ENCODE data around the gene GDF10.

The GDF10 gene

DNA sequence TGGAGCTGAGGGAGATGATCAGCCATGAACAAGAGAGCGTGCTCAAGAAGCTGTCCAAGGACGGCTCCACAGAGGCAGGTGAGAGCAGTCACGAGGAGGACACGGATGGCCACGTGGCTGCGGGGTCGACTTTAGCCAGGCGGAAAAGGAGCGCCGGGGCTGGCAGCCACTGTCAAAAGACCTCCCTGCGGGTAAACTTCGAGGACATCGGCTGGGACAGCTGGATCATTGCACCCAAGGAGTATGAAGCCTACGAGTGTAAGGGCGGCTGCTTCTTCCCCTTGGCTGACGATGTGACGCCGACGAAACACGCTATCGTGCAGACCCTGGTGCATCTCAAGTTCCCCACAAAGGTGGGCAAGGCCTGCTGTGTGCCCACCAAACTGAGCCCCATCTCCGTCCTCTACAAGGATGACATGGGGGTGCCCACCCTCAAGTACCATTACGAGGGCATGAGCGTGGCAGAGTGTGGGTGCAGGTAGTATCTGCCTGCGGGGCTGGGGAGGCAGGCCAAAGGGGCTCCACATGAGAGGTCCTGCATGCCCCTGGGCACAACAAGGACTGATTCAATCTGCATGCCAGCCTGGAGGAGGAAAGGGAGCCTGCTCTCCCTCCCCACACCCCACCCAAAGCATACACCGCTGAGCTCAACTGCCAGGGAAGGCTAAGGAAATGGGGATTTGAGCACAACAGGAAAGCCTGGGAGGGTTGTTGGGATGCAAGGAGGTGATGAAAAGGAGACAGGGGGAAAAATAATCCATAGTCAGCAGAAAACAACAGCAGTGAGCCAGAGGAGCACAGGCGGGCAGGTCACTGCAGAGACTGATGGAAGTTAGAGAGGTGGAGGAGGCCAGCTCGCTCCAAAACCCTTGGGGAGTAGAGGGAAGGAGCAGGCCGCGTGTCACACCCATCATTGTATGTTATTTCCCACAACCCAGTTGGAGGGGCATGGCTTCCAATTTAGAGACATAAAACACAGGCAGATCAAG lies 25.6 kb downstream of the GDF10 start:
- Mint-ChIP-seq H3K36me3 (no peaks in the 10 kb centered on the region), H3K4me1 (no peaks in the 10 kb centered on the region), H3K27me3 (peaks cover 40% of the 10 kb centered on the region), H3K4me3 (no peak overlapping the region), H3K9me3 (peaks cover 15% of the 10 kb centered on the region), H3K27ac (no peak overlapping the region)
- ATAC-seq = no peak

DNA sequence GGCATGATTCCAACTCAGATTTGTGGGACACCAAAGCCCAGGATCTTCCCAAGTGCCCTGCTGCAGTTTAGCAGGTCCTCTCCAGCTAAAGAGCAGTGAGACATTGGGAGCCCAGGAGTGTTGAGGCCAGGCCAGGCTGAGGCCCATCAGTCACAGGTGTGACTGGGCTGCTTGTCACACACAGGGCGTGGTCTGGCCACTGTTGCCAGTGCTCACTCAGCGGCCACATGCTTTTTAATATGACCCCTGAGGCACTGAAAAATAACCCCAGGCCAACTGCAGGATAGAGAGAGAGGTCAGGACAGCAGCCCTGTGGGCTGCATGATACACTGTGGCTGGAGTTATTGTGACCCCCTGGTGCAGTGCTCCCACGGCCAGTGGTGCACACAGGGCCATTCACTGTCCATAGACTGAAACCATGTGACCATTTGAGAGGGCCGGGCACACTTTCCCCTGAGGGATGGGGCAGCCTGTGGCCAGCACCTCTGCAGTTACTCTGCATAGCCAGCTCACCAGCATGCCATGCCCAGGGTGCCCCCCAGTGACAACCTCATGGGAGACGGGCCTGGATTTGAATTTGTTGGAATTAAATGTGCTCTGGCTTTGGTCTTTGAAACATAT lies 26.4 kb downstream of the GDF10 start:
- H3K36me3 Mint-ChIP-seq = no peaks in the 10 kb centered on the region
- no peak for ATAC-seq
- peaks cover 15% of the 10 kb centered on the region for H3K9me3 Mint-ChIP-seq
- peaks cover 32% of the 10 kb centered on the region for H3K27me3 Mint-ChIP-seq
- no peak overlapping the region for H3K4me3 Mint-ChIP-seq
- no peak overlapping the region for H3K27ac Mint-ChIP-seq
- H3K4me1 Mint-ChIP-seq = no peaks in the 10 kb centered on the region

DNA sequence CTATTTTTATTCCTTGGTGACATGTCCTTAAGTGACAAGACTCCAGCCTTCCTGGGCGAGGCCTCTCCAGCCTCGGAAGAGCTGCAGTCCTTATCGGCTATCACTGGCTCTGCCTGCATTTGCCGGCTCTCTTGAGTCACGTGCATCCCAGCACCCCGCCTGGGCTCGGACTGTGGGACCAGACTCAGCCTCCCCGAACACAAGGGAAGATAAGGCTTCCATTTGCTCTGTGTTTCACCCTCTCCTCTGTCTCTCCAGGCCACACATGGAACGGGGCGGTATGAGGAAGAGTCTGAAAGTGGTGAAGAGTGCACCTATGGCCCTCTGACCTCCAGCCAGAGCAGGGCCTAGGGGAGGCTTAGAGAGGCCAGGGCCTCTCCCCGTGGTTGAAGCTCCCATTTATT lies 26.9 kb downstream of the GDF10 start:
- no peaks in the 10 kb centered on the region for H3K36me3 Mint-ChIP-seq
- ATAC-seq = no peak
- H3K4me3 Mint-ChIP-seq = no peak overlapping the region
- peaks cover 29% of the 10 kb centered on the region for H3K27me3 Mint-ChIP-seq
- H3K4me1 Mint-ChIP-seq = no peaks in the 10 kb centered on the region
- H3K27ac Mint-ChIP-seq = no peak overlapping the region
- peaks cover 15% of the 10 kb centered on the region for H3K9me3 Mint-ChIP-seq

DNA sequence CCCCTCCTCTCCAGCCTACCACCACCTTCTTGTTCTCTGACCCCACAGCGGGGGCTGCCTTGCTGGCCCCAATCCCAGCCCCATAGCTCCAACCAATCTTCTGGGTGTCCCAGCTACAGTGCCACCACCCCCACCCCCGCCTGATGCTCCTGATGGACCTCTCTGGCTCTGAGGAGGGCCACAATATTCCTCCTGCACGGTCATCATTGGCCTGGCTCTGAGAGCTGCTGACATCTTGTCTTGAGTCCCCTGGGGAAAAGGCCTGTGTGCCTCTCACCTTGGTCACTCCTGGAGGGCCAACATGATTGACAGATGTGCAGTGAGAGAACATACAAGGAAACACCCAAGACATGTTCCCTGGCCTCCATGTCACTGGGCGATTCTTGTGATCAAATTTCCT lies 29.9 kb downstream of the GDF10 start:
- Mint-ChIP-seq H3K36me3 (no peaks in the 10 kb centered on the region), H3K9me3 (peaks cover 15% of the 10 kb centered on the region), H3K4me3 (no peak overlapping the region), H3K27me3 (peaks cover 15% of the 10 kb centered on the region), H3K27ac (no peak overlapping the region), H3K4me1 (no peaks in the 10 kb centered on the region)
- ATAC-seq = no peak

DNA sequence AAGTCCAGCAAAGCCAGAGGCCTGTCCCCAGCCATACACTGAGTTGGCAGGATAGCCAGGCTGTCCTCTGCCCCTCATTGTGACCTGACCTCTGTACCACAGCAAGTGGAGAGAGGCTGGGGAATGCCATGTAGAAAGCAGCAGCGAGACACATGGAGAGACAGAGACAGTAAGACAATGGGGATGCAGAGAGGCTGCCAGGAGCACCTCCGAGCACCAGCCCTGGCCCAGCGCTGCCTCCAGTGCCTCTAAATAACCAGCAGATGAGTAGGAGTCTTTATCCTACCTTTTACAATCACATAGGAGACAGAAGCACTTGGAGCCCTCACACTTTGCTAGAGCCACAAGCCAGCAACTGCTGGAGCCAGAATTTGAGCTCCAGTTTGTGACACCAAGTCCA lies 30.4 kb downstream of the GDF10 start:
- no peak overlapping the region for H3K4me3 Mint-ChIP-seq
- no peak for ATAC-seq
- no peaks in the 10 kb centered on the region for H3K36me3 Mint-ChIP-seq
- no peaks in the 10 kb centered on the region for H3K4me1 Mint-ChIP-seq
- H3K27me3 Mint-ChIP-seq = peaks cover 12% of the 10 kb centered on the region
- H3K27ac Mint-ChIP-seq = no peak overlapping the region
- H3K9me3 Mint-ChIP-seq = peaks cover 15% of the 10 kb centered on the region

DNA sequence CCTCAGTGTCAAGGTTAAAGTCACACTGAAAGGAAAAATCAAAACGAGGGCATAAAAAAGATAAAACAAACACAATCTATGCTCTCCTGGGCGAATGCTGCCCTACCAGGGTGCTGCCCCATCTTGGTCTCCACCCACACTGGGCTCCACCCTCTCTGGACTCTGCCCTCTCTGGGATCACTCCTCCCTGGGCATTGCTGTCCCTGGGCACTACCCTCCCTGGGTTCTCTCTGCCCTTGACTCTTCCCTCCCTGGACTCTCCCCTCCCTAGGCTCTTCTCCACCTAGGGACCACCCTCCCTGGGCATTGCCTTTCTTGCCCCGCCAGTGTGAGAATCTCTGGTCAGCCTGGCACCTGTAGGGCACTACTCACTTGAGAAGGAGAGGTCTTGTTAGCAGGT lies 30.8 kb downstream of the GDF10 start:
- Mint-ChIP-seq H3K27me3 (peaks cover 8% of the 10 kb centered on the region), H3K9me3 (peaks cover 15% of the 10 kb centered on the region), H3K4me3 (no peak overlapping the region), H3K27ac (no peak overlapping the region), H3K4me1 (no peaks in the 10 kb centered on the region), H3K36me3 (no peaks in the 10 kb centered on the region)
- no peak for ATAC-seq

DNA sequence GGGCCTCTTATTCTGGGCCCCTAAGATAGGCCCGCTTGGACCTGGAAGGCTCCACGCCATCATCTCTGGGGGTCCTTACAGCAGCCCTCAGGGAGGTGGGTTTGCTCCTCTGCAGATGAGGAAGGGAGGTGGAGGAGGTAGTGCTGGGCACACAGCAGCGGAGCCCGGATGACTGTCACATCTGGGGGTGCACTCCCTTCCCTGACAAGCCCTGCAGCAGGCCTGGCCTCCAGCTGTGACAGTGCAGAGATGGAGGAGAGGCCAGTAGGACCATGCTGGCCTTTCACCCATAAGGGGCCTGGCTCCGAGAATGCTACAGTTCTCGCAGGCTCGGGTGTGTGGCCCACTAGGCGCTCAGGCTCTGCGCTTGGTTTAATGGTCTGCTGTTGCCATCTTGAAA lies 31.5 kb downstream of the GDF10 start:
- Mint-ChIP-seq H3K4me1 (no peaks in the 10 kb centered on the region), H3K36me3 (no peaks in the 10 kb centered on the region), H3K4me3 (no peak overlapping the region), H3K27ac (no peak overlapping the region), H3K9me3 (peaks cover 15% of the 10 kb centered on the region), H3K27me3 (peaks cover 8% of the 10 kb centered on the region)
- ATAC-seq = no peak

DNA sequence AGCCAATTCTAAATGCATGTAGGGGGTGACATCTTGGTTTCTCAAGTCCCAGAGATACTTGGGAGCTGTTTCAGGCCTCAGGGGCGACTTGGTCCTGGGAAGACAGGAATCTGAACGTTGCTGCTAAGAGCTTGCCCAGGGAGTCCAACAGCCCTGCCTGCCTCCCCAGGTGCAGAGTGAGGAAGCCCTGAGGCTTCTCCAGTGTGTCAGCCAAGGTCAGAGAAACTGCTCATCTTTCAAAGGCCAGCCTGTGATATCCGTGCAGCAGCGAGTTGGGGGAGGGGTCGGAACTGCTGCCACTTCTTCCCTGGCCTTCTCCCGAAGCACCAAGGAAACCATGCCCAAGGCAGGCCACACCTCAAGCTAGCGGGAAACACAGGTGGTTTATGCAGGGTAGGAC lies 32.0 kb downstream of the GDF10 start:
- no peaks in the 10 kb centered on the region for H3K36me3 Mint-ChIP-seq
- H3K4me3 Mint-ChIP-seq = no peak overlapping the region
- H3K9me3 Mint-ChIP-seq = peaks cover 15% of the 10 kb centered on the region
- H3K27ac Mint-ChIP-seq = no peak overlapping the region
- peaks cover 8% of the 10 kb centered on the region for H3K27me3 Mint-ChIP-seq
- no peak for ATAC-seq
- H3K4me1 Mint-ChIP-seq = no peaks in the 10 kb centered on the region

DNA sequence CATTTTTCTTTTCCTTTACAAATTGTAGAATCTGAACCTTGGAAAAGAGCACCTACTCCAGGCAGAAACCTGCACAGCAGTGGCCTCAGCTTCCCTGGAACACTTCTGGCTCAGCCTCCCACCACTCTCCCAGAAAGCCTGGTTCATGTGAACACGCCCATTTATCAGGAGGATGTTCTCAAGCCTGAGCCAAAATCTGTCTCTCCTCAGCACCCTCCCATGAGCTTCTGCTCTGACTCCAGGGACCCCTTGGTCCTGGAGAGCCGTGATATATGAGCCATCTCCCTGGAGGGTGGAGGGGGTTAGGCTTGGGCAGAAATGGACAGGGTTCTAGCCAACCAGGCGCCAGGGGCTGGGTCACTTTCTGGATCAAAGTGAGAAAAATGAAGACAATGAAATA lies 32.4 kb downstream of the GDF10 start:
- H3K4me3 Mint-ChIP-seq = no peak overlapping the region
- H3K27ac Mint-ChIP-seq = no peak overlapping the region
- H3K4me1 Mint-ChIP-seq = no peaks in the 10 kb centered on the region
- peaks cover 8% of the 10 kb centered on the region for H3K27me3 Mint-ChIP-seq
- ATAC-seq = no peak
- peaks cover 15% of the 10 kb centered on the region for H3K9me3 Mint-ChIP-seq
- no peaks in the 10 kb centered on the region for H3K36me3 Mint-ChIP-seq

DNA sequence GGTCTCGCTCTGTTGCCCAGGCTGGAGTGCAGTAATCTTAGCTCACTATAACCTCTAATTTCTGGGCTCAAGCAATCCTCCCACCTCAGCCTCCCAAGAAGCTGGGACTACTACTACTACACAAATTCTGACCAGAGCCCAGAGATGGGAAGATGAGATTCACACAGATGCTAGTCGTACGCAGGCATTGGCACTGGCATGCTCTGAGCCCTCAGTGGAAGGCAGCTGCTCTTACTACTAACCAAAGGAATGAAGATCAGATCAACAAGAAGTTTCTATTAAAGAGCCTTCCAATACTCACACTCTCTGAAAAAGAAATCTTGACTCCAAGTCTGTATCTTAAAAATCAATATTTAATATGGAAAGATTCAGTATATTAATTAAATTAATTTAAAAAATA lies 32.9 kb downstream of the GDF10 start:
- no peak for ATAC-seq
- no peak overlapping the region for H3K4me3 Mint-ChIP-seq
- H3K27ac Mint-ChIP-seq = no peak overlapping the region
- no peaks in the 10 kb centered on the region for H3K36me3 Mint-ChIP-seq
- H3K9me3 Mint-ChIP-seq = peaks cover 10% of the 10 kb centered on the region
- H3K4me1 Mint-ChIP-seq = no peaks in the 10 kb centered on the region
- H3K27me3 Mint-ChIP-seq = peaks cover 8% of the 10 kb centered on the region

DNA sequence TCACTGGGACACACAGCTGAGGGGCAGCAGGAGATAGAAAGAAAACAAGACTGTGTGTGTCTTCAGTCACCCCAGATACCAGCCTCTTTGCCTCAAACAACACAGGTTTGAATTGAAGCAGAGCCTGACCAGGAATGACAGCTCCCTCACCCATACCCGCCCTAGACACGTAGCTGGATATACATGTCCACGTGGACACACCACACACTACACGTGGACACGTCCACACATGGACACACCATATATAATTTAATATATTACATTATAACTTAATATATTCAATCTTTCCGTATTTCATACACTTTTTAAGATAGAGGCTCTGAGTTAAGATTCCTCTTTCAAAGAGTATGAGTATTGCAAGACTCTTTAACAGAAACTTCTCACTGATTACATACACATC lies 33.5 kb downstream of the GDF10 start:
- Mint-ChIP-seq H3K27ac (no peak overlapping the region), H3K9me3 (peaks cover 4% of the 10 kb centered on the region), H3K4me1 (no peaks in the 10 kb centered on the region), H3K27me3 (peaks cover 8% of the 10 kb centered on the region), H3K4me3 (no peak overlapping the region), H3K36me3 (no peaks in the 10 kb centered on the region)
- no peak for ATAC-seq

DNA sequence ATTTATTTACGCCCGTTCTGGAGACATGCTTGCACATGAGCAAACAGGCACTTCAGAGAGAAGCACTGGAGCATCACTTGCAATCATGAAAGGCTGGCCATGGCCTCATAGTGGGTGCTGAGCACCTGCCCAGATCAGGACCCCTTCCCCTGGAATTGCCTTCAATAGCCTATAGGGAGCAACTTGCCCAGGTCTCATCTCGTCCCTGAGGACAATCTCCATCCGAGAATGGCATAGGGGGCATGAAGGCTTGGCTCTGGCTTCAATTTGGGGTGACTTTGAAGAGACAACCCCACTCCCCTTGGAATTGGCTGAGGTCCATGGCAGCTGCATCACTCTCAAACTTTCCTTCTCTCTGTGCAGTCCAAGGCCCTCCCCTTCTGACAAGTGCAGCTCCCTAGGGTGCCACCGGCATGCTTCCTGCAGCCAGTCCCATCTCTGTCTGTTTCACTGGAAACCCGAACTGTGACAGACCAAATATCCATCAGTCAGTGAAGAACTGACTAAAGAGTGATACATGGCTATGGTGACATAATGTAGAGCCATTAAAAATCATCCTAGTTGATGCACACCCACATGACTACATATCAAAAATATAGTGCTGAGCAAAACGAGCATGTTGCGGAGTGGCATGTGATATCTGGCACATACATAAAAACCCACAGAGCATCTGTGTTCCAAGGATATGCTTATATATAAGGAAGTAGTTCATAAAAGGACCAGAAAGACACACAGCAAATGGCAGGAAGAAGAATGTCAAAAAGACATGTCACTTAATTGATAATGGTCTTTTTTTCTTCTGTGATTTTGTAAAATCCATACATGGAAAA lies 34.7 kb downstream of the GDF10 start:
- H3K27ac Mint-ChIP-seq = no peak overlapping the region
- ATAC-seq = no peak
- no peaks in the 10 kb centered on the region for H3K9me3 Mint-ChIP-seq

DNA sequence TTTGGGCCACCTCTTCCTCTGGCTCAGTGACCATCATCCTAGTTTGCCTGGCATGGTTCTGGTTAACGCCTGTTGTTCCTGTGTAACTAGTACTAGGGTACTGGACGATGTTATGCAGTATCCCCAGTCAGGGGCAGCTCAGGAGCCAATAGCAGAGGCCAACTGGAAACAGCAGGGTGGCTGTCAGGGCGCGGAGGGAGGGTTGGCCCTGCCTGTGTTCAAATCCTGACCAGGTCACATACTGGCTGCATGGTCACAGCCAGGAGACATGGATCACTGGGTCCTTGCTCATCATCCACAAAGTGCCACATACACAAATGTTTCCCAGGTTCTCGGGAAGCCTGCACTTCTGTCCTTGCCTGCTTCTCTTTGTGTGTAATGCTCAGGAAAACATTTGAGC lies 35.9 kb downstream of the GDF10 start:
- H3K4me1 Mint-ChIP-seq = peaks cover 11% of the 10 kb centered on the region
- no peak overlapping the region for H3K4me3 Mint-ChIP-seq
- H3K9me3 Mint-ChIP-seq = no peaks in the 10 kb centered on the region
- H3K27me3 Mint-ChIP-seq = peaks cover 28% of the 10 kb centered on the region
- no peaks in the 10 kb centered on the region for H3K36me3 Mint-ChIP-seq
- ATAC-seq = no peak
- no peak overlapping the region for H3K27ac Mint-ChIP-seq

More for the DNA sequence above, 34.7 kb downstream of the GDF10 start:
- H3K27me3 Mint-ChIP-seq = peaks cover 15% of the 10 kb centered on the region
- H3K4me1 Mint-ChIP-seq = no peaks in the 10 kb centered on the region
- no peak overlapping the region for H3K4me3 Mint-ChIP-seq
- no peaks in the 10 kb centered on the region for H3K36me3 Mint-ChIP-seq

DNA sequence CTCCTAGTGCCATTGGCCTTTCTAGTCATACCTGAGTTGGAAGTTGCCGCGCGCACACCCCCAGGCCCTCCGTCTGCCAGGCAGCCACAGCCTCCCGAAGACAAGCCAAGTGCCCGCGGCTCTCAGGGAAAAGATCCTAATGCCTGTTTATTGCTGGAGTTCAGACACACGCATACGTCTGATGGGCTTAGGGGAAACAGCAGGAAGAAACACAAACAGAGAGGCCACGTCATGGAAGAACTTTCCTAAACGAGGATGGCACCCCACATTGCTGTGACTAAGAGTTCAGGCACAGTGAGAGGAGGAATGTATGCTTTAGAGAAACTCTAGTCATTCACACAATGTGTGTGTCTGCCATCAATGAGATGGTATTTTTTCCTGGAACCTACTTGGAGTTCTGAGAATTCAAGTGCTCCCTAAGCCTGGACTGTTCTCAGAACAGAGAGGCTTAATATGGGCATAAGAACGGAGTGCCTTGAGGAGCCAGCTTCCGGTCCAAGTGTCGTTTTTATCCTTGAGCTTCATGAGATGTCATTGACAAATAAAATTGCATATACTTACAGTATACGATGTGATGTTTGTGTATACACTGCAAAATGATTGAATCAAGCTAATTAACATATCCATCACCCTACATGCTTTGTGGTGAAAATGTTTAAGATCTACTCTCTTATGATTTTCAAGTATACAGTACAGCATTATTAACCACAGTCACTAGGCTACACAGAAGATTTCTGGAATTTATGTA lies 36.6 kb downstream of the GDF10 start:
- Mint-ChIP-seq H3K27me3 (peaks cover 34% of the 10 kb centered on the region), H3K36me3 (no peaks in the 10 kb centered on the region), H3K9me3 (no peaks in the 10 kb centered on the region), H3K27ac (no peak overlapping the region), H3K4me1 (peaks cover 12% of the 10 kb centered on the region), H3K4me3 (no peak overlapping the region)
- no peak for ATAC-seq

DNA sequence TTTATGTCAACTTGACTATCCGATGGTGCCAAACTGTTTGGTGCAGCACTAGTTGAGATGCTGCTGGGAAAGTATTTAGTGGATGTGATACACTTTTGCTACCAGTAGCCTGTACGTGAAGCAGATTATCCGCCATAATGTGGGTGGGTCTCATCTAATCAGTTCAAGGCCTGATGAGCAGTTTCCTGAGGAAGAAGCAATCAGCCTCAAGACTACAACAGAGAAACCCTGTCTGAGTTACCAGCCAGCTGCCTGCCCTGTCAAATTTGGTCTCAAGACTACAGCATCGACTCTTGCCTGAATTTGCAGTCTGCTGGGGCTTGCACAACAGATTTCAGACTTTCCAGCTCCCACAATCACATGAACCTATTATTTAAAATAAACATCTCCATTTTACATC lies 37.3 kb downstream of the GDF10 start:
- H3K4me1 Mint-ChIP-seq = peaks cover 12% of the 10 kb centered on the region
- H3K27me3 Mint-ChIP-seq = peaks cover 37% of the 10 kb centered on the region
- H3K36me3 Mint-ChIP-seq = no peaks in the 10 kb centered on the region
- no peak overlapping the region for H3K4me3 Mint-ChIP-seq
- ATAC-seq = no peak
- no peaks in the 10 kb centered on the region for H3K9me3 Mint-ChIP-seq
- no peak overlapping the region for H3K27ac Mint-ChIP-seq

Measured in stimulated activated memory B cell treated with anti-CD40 and anti-IgM and Interleukin-4, amounts not matched to agents 10 μg/mL and 1 μg/mL and 100 μg/mL, for 72 hours (primary cell).